Keratinocyte (primary cell): ENCODE results near the gene INO80.

Experiments
- EZH2 ChIP-seq: IDR thresholded peaks from one replicate; pipeline ENCODE4 v1.6.1; 2012; ENCODE audit warnings: inconsistent platforms, mild to moderate bottlenecking, low read length, moderate library complexity
- TF ChIP-seq, protein P1 (sequence below), 3 experiments: IDR thresholded peaks in 1 of 3; conservative IDR thresholded peaks in 1 of 3; optimal IDR thresholded peaks in 1 of 3; 2 replicates in 2 of 3; 3 replicates in 1 of 3; pipeline versions ENCODE3 to v1.5.1; 2011; ENCODE audit warnings: low read length in 3 of 3, mild to moderate bottlenecking in 3 of 3, moderate library complexity in 2 of 3, control low read depth in 1 of 3, inconsistent platforms in 1 of 3; ENCODE audit not compliant: insufficient read depth in 2 of 3; ENCODE audit errors: extremely low read depth in 1 of 3

DNA sequence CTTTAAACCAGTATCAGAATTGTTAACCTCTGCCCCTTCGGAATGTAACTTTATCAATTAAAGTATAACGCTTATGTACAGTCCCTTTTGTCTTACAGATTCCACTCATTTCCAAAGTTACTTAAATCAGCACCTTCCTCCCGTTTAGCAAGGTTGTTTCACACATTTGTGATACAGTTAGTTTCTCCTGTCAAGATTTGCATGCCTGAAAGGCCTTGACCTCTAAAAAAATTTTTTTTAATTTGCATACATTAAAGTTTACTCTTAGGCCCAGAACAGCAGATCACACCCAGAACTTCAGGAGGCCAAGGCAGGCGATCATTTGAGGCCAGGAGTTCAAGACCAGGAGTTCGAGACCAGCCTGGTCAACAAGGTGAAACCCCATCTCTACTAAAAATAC lies 9.1 kb downstream of the INO80 start:
- TF ChIP-seq, protein P1, sequence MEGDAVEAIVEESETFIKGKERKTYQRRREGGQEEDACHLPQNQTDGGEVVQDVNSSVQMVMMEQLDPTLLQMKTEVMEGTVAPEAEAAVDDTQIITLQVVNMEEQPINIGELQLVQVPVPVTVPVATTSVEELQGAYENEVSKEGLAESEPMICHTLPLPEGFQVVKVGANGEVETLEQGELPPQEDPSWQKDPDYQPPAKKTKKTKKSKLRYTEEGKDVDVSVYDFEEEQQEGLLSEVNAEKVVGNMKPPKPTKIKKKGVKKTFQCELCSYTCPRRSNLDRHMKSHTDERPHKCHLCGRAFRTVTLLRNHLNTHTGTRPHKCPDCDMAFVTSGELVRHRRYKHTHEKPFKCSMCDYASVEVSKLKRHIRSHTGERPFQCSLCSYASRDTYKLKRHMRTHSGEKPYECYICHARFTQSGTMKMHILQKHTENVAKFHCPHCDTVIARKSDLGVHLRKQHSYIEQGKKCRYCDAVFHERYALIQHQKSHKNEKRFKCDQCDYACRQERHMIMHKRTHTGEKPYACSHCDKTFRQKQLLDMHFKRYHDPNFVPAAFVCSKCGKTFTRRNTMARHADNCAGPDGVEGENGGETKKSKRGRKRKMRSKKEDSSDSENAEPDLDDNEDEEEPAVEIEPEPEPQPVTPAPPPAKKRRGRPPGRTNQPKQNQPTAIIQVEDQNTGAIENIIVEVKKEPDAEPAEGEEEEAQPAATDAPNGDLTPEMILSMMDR (optimal IDR thresholded peaks at IDR 0.05 in 1 of 3, IDR thresholded peaks at IDR 0.05 in 1 of 3, conservative IDR thresholded peaks at IDR 0.05 in 1 of 3; ENCODE audit: extremely low read depth in 1 of 3, insufficient read depth in 2 of 3, low read length in 3 of 3), result no peak
- TF ChIP-seq EZH2, result no peak
